ENCODE data around the gene B4GALNT2.
"Not testable (repeated sequence)": the region's sequence is repeated elsewhere in the genome, so short reads cannot be mapped to it uniquely, and the experiment has no call there.

Gene B4GALNT2

GRCh38 chr17:49180998-49181635 is 48.5 kb downstream of the B4GALNT2 start:
- DNase-seq (ENCODE audit: low spot score), result no peak

- DNase-seq (ENCODE audit: low spot score), result no peak
These were observed 50.8 kb downstream of the B4GALNT2 start for GRCh38 chr17:49183341-49183740.

GRCh38 chr17:49183801-49184200 is 51.2 kb downstream of the B4GALNT2 start:
- DNase-seq (ENCODE audit: low spot score), result no peak

- DNase-seq (ENCODE audit: low spot score), result not testable (repeated sequence)
These were observed 52.0 kb downstream of the B4GALNT2 start for GRCh38 chr17:49184522-49184921.

GRCh38 chr17:49185381-49185780 is 52.8 kb downstream of the B4GALNT2 start:
- DNase-seq (ENCODE audit: low spot score), result not testable (repeated sequence)

- no peak for DNase-seq (ENCODE audit: low spot score)
These were observed 54.7 kb downstream of the B4GALNT2 start for GRCh38 chr17:49187301-49187700.

- DNase-seq (ENCODE audit: low spot score), result no peak
These were observed 58.4 kb downstream of the B4GALNT2 start for GRCh38 chr17:49190932-49191331.

GRCh38 chr17:49191409-49191916 is 58.9 kb downstream of the B4GALNT2 start:
- DNase-seq (ENCODE audit: low spot score), result no peak

- peak; percentile 85 for DNase-seq (ENCODE audit: low spot score)
These were observed 59.6 kb downstream of the B4GALNT2 start for GRCh38 chr17:49191917-49192741.

- peak; percentile 42 for DNase-seq (ENCODE audit: low spot score)
These were observed 61.1 kb downstream of the B4GALNT2 start for GRCh38 chr17:49193513-49194296.

- DNase-seq (ENCODE audit: low spot score), result no peak
These were observed 61.7 kb downstream of the B4GALNT2 start for GRCh38 chr17:49194297-49194607.

- no peak for DNase-seq (ENCODE audit: low spot score)
These were observed 63.2 kb downstream of the B4GALNT2 start for GRCh38 chr17:49195751-49196150.

- no peak for DNase-seq (ENCODE audit: low spot score)
These were observed 64.0 kb downstream of the B4GALNT2 start for GRCh38 chr17:49196520-49196919.

- DNase-seq (ENCODE audit: low spot score), result peak; percentile 64
These were observed 64.9 kb downstream of the B4GALNT2 start for GRCh38 chr17:49197346-49197998.

- DNase-seq (ENCODE audit: low spot score), result no peak
These were observed 65.6 kb downstream of the B4GALNT2 start for GRCh38 chr17:49198211-49198610.

GRCh38 chr17:49200423-49201083 is 68.0 kb downstream of the B4GALNT2 start:
- no peak for DNase-seq (ENCODE audit: low spot score)

- no peak for DNase-seq (ENCODE audit: low spot score)
These were observed 68.9 kb downstream of the B4GALNT2 start for GRCh38 chr17:49201481-49201927.

- no peak for DNase-seq (ENCODE audit: low spot score)
These were observed 71.2 kb downstream of the B4GALNT2 start for GRCh38 chr17:49203796-49204195.

- DNase-seq (ENCODE audit: low spot score), result no peak
These were observed 71.9 kb downstream of the B4GALNT2 start for GRCh38 chr17:49204516-49204915.

- peak; percentile 32 for DNase-seq (ENCODE audit: low spot score)
These were observed 76.5 kb downstream of the B4GALNT2 start for GRCh38 chr17:49209061-49209571.
